Neural cell (in vitro differentiated cells): ENCODE measurements around the gene PDE2A.

ENCODE experiments used
- CTCF ChIP-seq: fragments of 450-650 bp; IDR thresholded peaks from 2 replicates; pipeline ENCODE4 v1.5.1; 2014; ENCODE audit warnings: antibody characterized with exemption, mild to moderate bottlenecking, moderate library complexity; ENCODE audit not compliant: poor library complexity, severe bottlenecking
- EP300 ChIP-seq: fragments of 450-650 bp; conservative IDR thresholded peaks from 2 replicates; pipeline ENCODE4 v1.6.1; 2014; ENCODE audit warnings: antibody characterized with exemption, mild to moderate bottlenecking, moderate library complexity; ENCODE audit not compliant: poor library complexity, severe bottlenecking
- EZH2 ChIP-seq: fragments of 200-600, 300-800 bp; shearing (Covaris generic), sonication (generic); IDR thresholded peaks from 2 replicates; pipeline ENCODE4 v1.6.1; 2014; ENCODE audit warnings: antibody characterized with exemption, low read length, borderline replicate concordance, mild to moderate bottlenecking; ENCODE audit not compliant: insufficient read depth, poor library complexity, severe bottlenecking
- MXI1 ChIP-seq: fragments of 450-650 bp; conservative IDR thresholded peaks from 2 replicates; pipeline ENCODE4 v1.6.1; 2014; ENCODE audit warnings: antibody characterized with exemption, mild to moderate bottlenecking; ENCODE audit not compliant: poor library complexity, severe bottlenecking
- POLR2AphosphoS5 ChIP-seq: IDR thresholded peaks from 2 replicates; pipeline ENCODE4 v1.6.1; 2012
- RAD21 ChIP-seq: fragments of 450-650 bp; conservative IDR thresholded peaks from 2 replicates; pipeline ENCODE4 v1.6.1; 2014; ENCODE audit warnings: antibody characterized with exemption, mild to moderate bottlenecking, moderate library complexity
- SMC3 ChIP-seq: fragments of 450-650 bp; conservative IDR thresholded peaks from 2 replicates; pipeline ENCODE4 v1.6.1; 2014; ENCODE audit warnings: antibody characterized with exemption, mild to moderate bottlenecking, moderate library complexity; ENCODE audit not compliant: poor library complexity
- TF ChIP-seq, protein P1 (sequence below): IDR thresholded peaks from 2 replicates; pipeline ENCODE4 v1.6.1; 2012; ENCODE audit warnings: borderline replicate concordance

DNA sequence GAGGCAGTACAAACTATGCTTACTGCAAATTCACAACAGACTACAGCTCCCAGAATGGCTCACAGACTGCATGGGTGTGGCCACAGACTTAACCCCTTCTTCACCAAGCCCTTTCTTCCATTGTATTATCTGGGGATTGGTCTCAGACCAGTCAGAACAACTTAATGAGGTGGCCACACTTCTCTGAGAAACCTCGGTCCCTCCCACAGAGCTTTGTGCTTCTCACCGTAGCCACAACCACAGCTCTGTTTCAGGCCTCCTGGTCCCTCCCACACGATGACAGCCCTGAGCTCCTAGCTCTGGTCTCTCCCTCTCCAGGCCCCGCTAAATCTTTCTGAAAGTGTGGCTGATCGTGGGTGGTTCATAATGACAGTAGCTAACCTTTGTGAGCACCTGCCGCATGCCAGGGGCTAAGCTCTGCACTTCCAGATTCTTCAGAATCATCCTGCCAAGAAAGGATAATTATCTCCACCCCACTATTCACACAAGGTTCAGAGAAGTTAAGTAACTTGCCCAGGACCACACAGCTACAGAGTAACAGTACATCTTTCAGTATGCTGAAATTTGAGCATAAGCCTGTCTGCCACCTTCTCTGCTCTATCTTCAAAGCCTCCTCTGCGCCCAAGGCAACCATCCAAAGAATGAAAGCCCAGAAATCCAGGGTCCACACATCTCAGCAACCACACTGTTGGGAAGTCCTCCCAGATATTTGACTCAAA, 5.4 kb downstream of the PDE2A start:
- TF ChIP-seq EP300 = no peak
- TF ChIP-seq CTCF = no peak
- no peak for TF ChIP-seq POLR2AphosphoS5
- TF ChIP-seq, protein P1, sequence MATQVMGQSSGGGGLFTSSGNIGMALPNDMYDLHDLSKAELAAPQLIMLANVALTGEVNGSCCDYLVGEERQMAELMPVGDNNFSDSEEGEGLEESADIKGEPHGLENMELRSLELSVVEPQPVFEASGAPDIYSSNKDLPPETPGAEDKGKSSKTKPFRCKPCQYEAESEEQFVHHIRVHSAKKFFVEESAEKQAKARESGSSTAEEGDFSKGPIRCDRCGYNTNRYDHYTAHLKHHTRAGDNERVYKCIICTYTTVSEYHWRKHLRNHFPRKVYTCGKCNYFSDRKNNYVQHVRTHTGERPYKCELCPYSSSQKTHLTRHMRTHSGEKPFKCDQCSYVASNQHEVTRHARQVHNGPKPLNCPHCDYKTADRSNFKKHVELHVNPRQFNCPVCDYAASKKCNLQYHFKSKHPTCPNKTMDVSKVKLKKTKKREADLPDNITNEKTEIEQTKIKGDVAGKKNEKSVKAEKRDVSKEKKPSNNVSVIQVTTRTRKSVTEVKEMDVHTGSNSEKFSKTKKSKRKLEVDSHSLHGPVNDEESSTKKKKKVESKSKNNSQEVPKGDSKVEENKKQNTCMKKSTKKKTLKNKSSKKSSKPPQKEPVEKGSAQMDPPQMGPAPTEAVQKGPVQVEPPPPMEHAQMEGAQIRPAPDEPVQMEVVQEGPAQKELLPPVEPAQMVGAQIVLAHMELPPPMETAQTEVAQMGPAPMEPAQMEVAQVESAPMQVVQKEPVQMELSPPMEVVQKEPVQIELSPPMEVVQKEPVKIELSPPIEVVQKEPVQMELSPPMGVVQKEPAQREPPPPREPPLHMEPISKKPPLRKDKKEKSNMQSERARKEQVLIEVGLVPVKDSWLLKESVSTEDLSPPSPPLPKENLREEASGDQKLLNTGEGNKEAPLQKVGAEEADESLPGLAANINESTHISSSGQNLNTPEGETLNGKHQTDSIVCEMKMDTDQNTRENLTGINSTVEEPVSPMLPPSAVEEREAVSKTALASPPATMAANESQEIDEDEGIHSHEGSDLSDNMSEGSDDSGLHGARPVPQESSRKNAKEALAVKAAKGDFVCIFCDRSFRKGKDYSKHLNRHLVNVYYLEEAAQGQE = no peak
- TF ChIP-seq EZH2 = no peak
- TF ChIP-seq RAD21 = no peak
- no peak for TF ChIP-seq SMC3
- no peak for TF ChIP-seq MXI1
